Measurements from ENCODE around the gene IRF6. TPM values are rescaled to one million over a fixed set of nuclear protein-coding genes. Genes with fewer than 3 reads are reported as not detected.

IRF6 gene
- polyA plus RNA-seq, 1 donor from 2014 or later = not detected

GRCh38 chr1:209803568-209803967 is 2.4 kb downstream of the IRF6 start:
- Histone ChIP-seq H3K27ac (ENCODE audit: low read length) (no peak overlapping the region), H3K9me3 (ENCODE audit: low read length) (no peaks in the 10 kb centered on the region), H2AFZ (ENCODE audit: low read depth, low read length) (no peak overlapping the region), H4K20me1 (ENCODE audit: insufficient read depth) (no peaks in the 10 kb centered on the region), H3K27me3 (ENCODE audit: insufficient read depth, low read depth, low read length) (peaks cover 31% of the 10 kb centered on the region), H3K4me2 (ENCODE audit: low read length) (no peak overlapping the region), H3K4me3 (ENCODE audit: low read length) (no peak overlapping the region), H3K36me3 (ENCODE audit: insufficient read depth, low read length) (no peaks in the 10 kb centered on the region), H3K9ac (ENCODE audit: low read length) (no peak overlapping the region), H3F3A (ENCODE audit: insufficient read depth, low read length, poor library complexity, severe bottlenecking) (no peaks in the 10 kb centered on the region), H3K9me2 (ENCODE audit: insufficient read depth, low read length) (no peaks in the 10 kb centered on the region), H3K79me2 (replicated peaks; ENCODE audit: insufficient read depth, low read length) (no peaks in the 10 kb centered on the region)
- no peak for TF ChIP-seq SMC3 (conservative IDR thresholded peaks at IDR 0.05; ENCODE audit: poor library complexity)
- no peak for TF ChIP-seq CTCF (IDR thresholded peaks at IDR 0.05; ENCODE audit: poor library complexity, severe bottlenecking)
- TF ChIP-seq EZH2 (IDR thresholded peaks at IDR 0.05; ENCODE audit: borderline replicate concordance, insufficient read depth, low read length, poor library complexity, severe bottlenecking) = no peak
- TF ChIP-seq POLR2AphosphoS5 (IDR thresholded peaks at IDR 0.05) = no peak
- no peak for TF ChIP-seq REST (IDR thresholded peaks at IDR 0.05; ENCODE audit: borderline replicate concordance)
- no peak for TF ChIP-seq MXI1 (conservative IDR thresholded peaks at IDR 0.05; ENCODE audit: poor library complexity, severe bottlenecking)
- TF ChIP-seq RAD21 (conservative IDR thresholded peaks at IDR 0.05) = no peak
- no peak for TF ChIP-seq TAF1 (IDR thresholded peaks at IDR 0.05; ENCODE audit: low read depth)
- TF ChIP-seq EP300 (conservative IDR thresholded peaks at IDR 0.05; ENCODE audit: poor library complexity, severe bottlenecking) = no peak

GRCh38 chr1:209802780-209803152 is 3.2 kb downstream of the IRF6 start:
- no peaks in the 10 kb centered on the region for H3K36me3 ChIP-seq (ENCODE audit: insufficient read depth, low read length)
- H3K79me2 ChIP-seq (replicated peaks; ENCODE audit: insufficient read depth, low read length) = no peaks in the 10 kb centered on the region
- no peak overlapping the region for H2AFZ ChIP-seq (ENCODE audit: low read depth, low read length)
- H3K27ac ChIP-seq (ENCODE audit: low read length) = no peak overlapping the region
- H3K4me3 ChIP-seq (ENCODE audit: low read length) = no peak overlapping the region
- TF ChIP-seq POLR2AphosphoS5 (IDR thresholded peaks at IDR 0.05) (no peak), SMC3 (conservative IDR thresholded peaks at IDR 0.05; ENCODE audit: poor library complexity) (no peak), REST (IDR thresholded peaks at IDR 0.05; ENCODE audit: borderline replicate concordance) (no peak), RAD21 (conservative IDR thresholded peaks at IDR 0.05) (no peak), MXI1 (conservative IDR thresholded peaks at IDR 0.05; ENCODE audit: poor library complexity, severe bottlenecking) (no peak), EP300 (conservative IDR thresholded peaks at IDR 0.05; ENCODE audit: poor library complexity, severe bottlenecking) (no peak), CTCF (IDR thresholded peaks at IDR 0.05; ENCODE audit: poor library complexity, severe bottlenecking) (no peak), EZH2 (IDR thresholded peaks at IDR 0.05; ENCODE audit: borderline replicate concordance, insufficient read depth, low read length, poor library complexity, severe bottlenecking) (no peak), TAF1 (IDR thresholded peaks at IDR 0.05; ENCODE audit: low read depth) (no peak)
- no peak overlapping the region for H3K4me2 ChIP-seq (ENCODE audit: low read length)
- H3K27me3 ChIP-seq (ENCODE audit: insufficient read depth, low read depth, low read length) = peaks cover 31% of the 10 kb centered on the region
- no peaks in the 10 kb centered on the region for H4K20me1 ChIP-seq (ENCODE audit: insufficient read depth)
- no peaks in the 10 kb centered on the region for H3F3A ChIP-seq (ENCODE audit: insufficient read depth, low read length, poor library complexity, severe bottlenecking)
- no peaks in the 10 kb centered on the region for H3K9me3 ChIP-seq (ENCODE audit: low read length)
- no peak overlapping the region for H3K9ac ChIP-seq (ENCODE audit: low read length)
- no peaks in the 10 kb centered on the region for H3K9me2 ChIP-seq (ENCODE audit: insufficient read depth, low read length)
